AG04450 (cell line): ENCODE results near the gene COLEC11. TPM values are rescaled to one million over a fixed set of nuclear protein-coding genes. Genes with fewer than 3 reads are reported as not detected.
"Not testable (repeated sequence)": the region's sequence is repeated elsewhere in the genome, so short reads cannot be mapped to it uniquely, and the experiment has no call there.

ENCODE experiments used
- CTCF ChIA-PET: fragments of 300-600, 350-600 bp; formaldehyde crosslinking; extraction: SDS; loops from one replicate; lab custom pipeline; 2022; ENCODE audit warnings: antibody characterized with exemption, inconsistent platforms; lab: Charles Lee
- POLR2A ChIA-PET: fragments of 350-600 bp; formaldehyde crosslinking; extraction: SDS; loops from one replicate; lab custom pipeline; 2021; ENCODE audit warnings: antibody characterized with exemption, inconsistent platforms; lab: Yijun Ruan, JAX
- DNase-seq: peaks from one replicate; pipeline ENCODE4 v3.0.0-alpha.2; 2011; ENCODE audit warnings: low read depth, low spot score
- H3K27ac ChIP-seq: one replicate; pipeline ENCODE4 v1.5.1; 2012; ENCODE audit warnings: low read depth, low read length, control low read depth
- H3K27me3 ChIP-seq: one replicate; pipeline ENCODE4 v1.6.0; 2012; ENCODE audit warnings: low read length; ENCODE audit not compliant: control insufficient read depth, insufficient read depth
- H3K4me3 ChIP-seq: 2 replicates; pipeline ENCODE4 v1.5.1; 2011; ENCODE audit warnings: mild to moderate bottlenecking, low read depth, low read length, control low read depth
- H3K9me3 ChIP-seq: 2 replicates; pipeline ENCODE4 v1.5.1; 2012; ENCODE audit warnings: low read length; ENCODE audit not compliant: control insufficient read depth, insufficient read depth
- polyA plus RNA-seq: library from polyadenylated mRNA; depleted of rRNA; stranded (reverse); fragments of >200 nt; gene quantifications from 2 replicates; pipeline ENCODE4 v1.2.3, GENCODE V29; 2011
- TF ChIP-seq, protein P1 (sequence below): IDR thresholded peaks from 2 replicates; pipeline ENCODE4 v1.5.1; 2011; ENCODE audit warnings: low read depth, low read length, control low read depth, inconsistent platforms

COLEC11 gene
- polyA plus RNA-seq, 1 experiment, result 0.68 TPM

GRCh38 chr2:3606370-3607201 is 11.7 kb downstream of the COLEC11 start:
- ChIA-PET CTCF (no interaction called here), POLR2A (no interaction called here)
- H3K27ac ChIP-seq, result no peak overlapping the region
- TF ChIP-seq, protein P1, sequence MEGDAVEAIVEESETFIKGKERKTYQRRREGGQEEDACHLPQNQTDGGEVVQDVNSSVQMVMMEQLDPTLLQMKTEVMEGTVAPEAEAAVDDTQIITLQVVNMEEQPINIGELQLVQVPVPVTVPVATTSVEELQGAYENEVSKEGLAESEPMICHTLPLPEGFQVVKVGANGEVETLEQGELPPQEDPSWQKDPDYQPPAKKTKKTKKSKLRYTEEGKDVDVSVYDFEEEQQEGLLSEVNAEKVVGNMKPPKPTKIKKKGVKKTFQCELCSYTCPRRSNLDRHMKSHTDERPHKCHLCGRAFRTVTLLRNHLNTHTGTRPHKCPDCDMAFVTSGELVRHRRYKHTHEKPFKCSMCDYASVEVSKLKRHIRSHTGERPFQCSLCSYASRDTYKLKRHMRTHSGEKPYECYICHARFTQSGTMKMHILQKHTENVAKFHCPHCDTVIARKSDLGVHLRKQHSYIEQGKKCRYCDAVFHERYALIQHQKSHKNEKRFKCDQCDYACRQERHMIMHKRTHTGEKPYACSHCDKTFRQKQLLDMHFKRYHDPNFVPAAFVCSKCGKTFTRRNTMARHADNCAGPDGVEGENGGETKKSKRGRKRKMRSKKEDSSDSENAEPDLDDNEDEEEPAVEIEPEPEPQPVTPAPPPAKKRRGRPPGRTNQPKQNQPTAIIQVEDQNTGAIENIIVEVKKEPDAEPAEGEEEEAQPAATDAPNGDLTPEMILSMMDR, result no peak
- no peak overlapping the region for H3K4me3 ChIP-seq
- no peak for DNase-seq
- peaks cover 10% of the 10 kb centered on the region for H3K27me3 ChIP-seq
- H3K9me3 ChIP-seq, result peaks cover 7% of the 10 kb centered on the region; the same call in 1 of the 2 replicates

- TF ChIP-seq, protein P1, result no peak
- CTCF ChIA-PET, result interaction anchor here (1.3 kb wide), 1 partner anchor 120 kb away, joined by 3 read pairs; no protein-coding TSS in a partner anchor
- Histone ChIP-seq H3K27me3 (peaks cover 12% of the 10 kb centered on the region), H3K27ac (no peak overlapping the region), H3K9me3 (peaks cover 18% of the 10 kb centered on the region), H3K4me3 (no peak overlapping the region)
- POLR2A ChIA-PET, result interaction anchor here (0.7 kb wide), 1 partner anchor 138 kb away, joined by 6 read pairs; no protein-coding TSS in a partner anchor
- no peak for DNase-seq
These were observed 13.7 kb downstream of the COLEC11 start for GRCh38 chr2:3608373-3609278.

GRCh38 chr2:3609279-3609673 is 14.4 kb downstream of the COLEC11 start:
- CTCF ChIA-PET, result interaction anchor here (1.3 kb wide), 1 partner anchor 119 kb away, joined by 3 read pairs; no protein-coding TSS in a partner anchor
- POLR2A ChIA-PET, result interaction anchor here (0.7 kb wide), 1 partner anchor 137 kb away, joined by 6 read pairs; no protein-coding TSS in a partner anchor
- peaks cover 13% of the 10 kb centered on the region for H3K27me3 ChIP-seq
- not testable (repeated sequence) for DNase-seq, H3K4me3 ChIP-seq, H3K27ac ChIP-seq
- peaks cover 18% of the 10 kb centered on the region for H3K9me3 ChIP-seq

GRCh38 chr2:3610415-3610814 is 15.5 kb downstream of the COLEC11 start:
- ChIA-PET CTCF (no interaction called here), POLR2A (no interaction called here)
- TF ChIP-seq, protein P1, result no peak
- H3K9me3 ChIP-seq, result peaks cover 18% of the 10 kb centered on the region
- DNase-seq, result no peak
- H3K27me3 ChIP-seq, result peaks cover 13% of the 10 kb centered on the region
- no peak overlapping the region for H3K27ac ChIP-seq
- H3K4me3 ChIP-seq, result no peak overlapping the region

- POLR2A ChIA-PET, result no interaction called here
- no peak overlapping the region for H3K27ac ChIP-seq
- CTCF ChIA-PET, result no interaction called here
These were observed 16.1 kb downstream of the COLEC11 start for GRCh38 chr2:3610881-3611505.

More at GRCh38 chr2:3610881-3611505, 16.1 kb downstream of the COLEC11 start:
- TF ChIP-seq, protein P1, result no peak
- H3K4me3 ChIP-seq, result no peak overlapping the region
- H3K27me3 ChIP-seq, result peaks cover 13% of the 10 kb centered on the region
- H3K9me3 ChIP-seq, result peaks cover 21% of the 10 kb centered on the region
- no peak for DNase-seq
